GM12864 (cell line): Measurements from ENCODE around the gene ABHD1.
"Not testable (repeated sequence)": the region's sequence is repeated elsewhere in the genome, so short reads cannot be mapped to it uniquely, and the experiment has no call there.

ENCODE experiments used
- DNase-seq: peaks from one replicate; pipeline ENCODE4 v3.0.0-alpha.2; 2011; ENCODE audit warnings: low read depth
- H3K4me3 ChIP-seq: 2 replicates; pipeline ENCODE4 v1.5.1; 2011; ENCODE audit warnings: mild to moderate bottlenecking, low read depth, low read length, control low read depth
- TF ChIP-seq, protein P1 (sequence below): IDR thresholded peaks from 2 replicates; pipeline ENCODE4 v1.5.1; 2011; ENCODE audit warnings: low read depth, mild to moderate bottlenecking, moderate library complexity, low read length, control low read depth, inconsistent platforms; ENCODE audit errors: missing control alignments

Gene ABHD1

DNA sequence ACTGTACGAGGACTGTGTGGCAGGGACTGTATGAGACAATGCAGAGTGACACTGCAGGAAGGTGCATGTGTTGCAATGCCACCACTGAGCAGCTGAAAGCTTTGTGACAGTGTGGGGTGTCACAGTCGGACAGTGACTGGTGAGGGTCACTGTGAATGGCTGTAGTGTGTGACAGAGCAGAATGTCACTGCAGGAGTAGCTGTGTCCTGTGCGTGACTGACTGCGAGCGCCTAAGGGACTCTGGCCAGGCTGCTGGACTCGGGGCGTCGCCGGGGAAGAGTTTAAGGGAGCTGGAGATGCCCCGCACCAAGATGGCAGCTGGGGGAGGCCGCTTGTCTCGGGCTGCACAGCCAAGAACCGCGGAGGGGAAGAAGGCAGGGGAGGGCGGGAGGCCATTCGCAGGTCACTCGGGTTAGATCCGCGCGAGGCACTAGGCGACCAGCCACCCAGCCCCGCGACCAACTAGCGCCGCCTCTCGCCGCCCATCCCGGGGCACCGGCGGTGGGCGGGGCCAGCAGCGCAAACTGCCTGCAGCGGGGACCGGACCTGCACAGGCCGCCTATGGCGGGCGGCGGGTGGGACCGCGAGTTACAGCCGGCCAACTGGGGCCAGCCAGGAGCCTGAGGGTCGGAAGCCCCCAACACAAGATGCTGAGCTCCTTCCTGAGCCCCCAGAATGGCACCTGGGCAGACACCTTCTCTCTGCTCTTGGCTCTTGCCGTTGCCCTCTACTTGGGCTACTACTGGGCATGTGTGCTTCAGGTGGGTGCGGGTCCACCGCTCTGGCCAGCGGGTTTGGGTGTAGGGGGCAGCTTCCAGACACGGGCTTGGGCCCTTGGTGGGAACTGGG is at the start of gene ABHD1:
Gene ABHD1, plus strand, starts transcription at position 514 of the 849 bp plus-strand sequence. Its CDS starts 134 bp downstream, at position 648.
- no peak for DNase-seq
- H3K4me3 ChIP-seq: peak within 1 kb of the TSS; percentile 56
- TF ChIP-seq, protein P1, sequence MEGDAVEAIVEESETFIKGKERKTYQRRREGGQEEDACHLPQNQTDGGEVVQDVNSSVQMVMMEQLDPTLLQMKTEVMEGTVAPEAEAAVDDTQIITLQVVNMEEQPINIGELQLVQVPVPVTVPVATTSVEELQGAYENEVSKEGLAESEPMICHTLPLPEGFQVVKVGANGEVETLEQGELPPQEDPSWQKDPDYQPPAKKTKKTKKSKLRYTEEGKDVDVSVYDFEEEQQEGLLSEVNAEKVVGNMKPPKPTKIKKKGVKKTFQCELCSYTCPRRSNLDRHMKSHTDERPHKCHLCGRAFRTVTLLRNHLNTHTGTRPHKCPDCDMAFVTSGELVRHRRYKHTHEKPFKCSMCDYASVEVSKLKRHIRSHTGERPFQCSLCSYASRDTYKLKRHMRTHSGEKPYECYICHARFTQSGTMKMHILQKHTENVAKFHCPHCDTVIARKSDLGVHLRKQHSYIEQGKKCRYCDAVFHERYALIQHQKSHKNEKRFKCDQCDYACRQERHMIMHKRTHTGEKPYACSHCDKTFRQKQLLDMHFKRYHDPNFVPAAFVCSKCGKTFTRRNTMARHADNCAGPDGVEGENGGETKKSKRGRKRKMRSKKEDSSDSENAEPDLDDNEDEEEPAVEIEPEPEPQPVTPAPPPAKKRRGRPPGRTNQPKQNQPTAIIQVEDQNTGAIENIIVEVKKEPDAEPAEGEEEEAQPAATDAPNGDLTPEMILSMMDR: no peak

DNA sequence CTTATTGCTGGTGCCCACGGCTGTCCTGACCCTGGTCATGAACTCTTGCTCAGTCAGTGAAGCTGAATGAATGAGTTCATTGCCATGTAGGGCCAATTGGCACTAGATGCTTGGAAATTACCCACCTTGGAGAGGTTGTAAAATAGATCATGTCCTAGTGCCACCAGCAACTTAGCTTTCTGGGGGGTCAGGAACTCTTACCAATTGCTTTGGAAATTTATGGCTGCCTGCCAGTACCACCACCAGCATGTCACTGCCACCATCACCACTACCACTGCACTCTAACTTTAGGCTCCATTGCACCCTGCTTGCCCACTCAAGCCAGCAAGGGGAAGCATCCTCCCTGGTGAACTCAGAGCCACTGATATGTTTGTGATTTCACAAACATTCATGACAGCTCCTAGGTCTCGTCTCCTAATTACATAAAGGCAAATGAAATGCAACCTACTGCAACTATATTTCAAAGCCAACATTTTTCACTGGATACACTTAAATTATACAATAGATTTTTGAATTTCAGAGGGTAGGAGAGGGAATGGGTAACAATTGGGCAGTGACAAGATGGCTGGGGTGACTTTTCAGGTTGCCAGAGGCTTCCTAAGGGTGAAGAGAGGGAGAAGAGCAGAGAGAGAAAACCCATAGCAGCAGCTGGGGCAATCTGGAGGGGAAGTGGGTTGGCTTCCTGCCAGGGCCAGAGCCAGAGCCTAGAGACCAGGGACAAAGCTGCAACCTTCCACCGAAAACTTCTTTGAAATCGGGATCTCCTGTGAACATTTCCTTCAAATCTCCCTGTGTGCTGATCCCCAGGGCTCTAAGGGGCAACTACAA is 48.7 kb upstream of the ABHD1 start:
- no peak for DNase-seq
- TF ChIP-seq, protein P1: no peak
- H3K4me3 ChIP-seq: no peak overlapping the region

DNA sequence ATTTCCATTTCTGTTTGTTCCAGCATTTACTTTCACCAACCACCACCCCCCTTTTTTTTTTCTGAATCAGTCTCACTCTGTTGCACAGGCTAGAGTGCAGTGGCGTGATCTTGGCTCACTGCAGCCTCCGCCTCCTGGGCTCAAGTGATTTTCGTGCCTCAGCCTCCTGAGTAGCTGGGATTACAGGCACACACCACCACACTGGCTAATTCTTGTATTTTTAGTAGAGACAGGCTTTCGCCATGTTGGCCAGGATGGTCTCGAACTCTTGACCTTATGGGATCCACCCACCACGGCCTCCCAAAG is 48.1 kb upstream of the ABHD1 start:
- not testable (repeated sequence) for H3K4me3 ChIP-seq, DNase-seq

DNA sequence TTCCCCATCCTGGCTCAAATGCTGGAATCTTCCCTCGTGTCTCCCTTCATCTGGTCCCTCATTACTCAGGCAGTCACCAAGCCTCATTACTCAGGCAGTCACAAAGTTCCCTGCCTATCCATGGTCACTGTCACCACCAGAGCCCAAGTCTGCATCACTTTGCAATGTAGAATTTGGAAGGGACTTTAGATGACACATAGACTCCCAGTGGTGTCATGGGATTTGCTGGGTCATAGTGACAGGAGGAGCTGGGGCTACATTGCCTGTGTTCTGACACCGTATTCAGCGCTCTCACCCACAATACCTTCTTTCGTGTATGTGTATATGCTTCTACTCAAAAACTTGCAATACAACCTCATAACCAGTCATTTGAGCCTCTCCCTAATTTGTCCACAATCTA is 47.3 kb upstream of the ABHD1 start:
- no peak overlapping the region for H3K4me3 ChIP-seq
- TF ChIP-seq, protein P1: no peak
- DNase-seq: no peak

DNA sequence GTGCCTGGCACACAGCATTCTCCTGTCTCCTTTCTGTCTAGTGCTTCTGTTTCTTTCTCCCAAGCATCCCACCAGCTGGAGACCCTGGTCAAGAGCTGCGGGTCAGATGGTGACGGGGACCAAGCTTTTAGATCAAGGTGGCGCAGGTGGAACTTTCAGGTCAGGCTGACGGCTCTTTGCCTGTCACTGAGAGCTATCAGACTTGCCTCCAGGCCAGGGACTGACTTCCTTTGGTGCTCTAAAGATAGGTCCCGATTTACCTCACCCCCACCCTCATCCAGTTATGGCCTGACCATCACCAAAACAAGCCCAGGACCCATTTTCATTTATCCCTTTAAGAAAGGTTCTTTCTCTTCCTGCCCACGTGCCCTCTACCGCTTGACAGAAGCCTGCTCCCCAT is 46.4 kb upstream of the ABHD1 start:
- no peak overlapping the region for H3K4me3 ChIP-seq
- TF ChIP-seq, protein P1: no peak
- DNase-seq: no peak

DNA sequence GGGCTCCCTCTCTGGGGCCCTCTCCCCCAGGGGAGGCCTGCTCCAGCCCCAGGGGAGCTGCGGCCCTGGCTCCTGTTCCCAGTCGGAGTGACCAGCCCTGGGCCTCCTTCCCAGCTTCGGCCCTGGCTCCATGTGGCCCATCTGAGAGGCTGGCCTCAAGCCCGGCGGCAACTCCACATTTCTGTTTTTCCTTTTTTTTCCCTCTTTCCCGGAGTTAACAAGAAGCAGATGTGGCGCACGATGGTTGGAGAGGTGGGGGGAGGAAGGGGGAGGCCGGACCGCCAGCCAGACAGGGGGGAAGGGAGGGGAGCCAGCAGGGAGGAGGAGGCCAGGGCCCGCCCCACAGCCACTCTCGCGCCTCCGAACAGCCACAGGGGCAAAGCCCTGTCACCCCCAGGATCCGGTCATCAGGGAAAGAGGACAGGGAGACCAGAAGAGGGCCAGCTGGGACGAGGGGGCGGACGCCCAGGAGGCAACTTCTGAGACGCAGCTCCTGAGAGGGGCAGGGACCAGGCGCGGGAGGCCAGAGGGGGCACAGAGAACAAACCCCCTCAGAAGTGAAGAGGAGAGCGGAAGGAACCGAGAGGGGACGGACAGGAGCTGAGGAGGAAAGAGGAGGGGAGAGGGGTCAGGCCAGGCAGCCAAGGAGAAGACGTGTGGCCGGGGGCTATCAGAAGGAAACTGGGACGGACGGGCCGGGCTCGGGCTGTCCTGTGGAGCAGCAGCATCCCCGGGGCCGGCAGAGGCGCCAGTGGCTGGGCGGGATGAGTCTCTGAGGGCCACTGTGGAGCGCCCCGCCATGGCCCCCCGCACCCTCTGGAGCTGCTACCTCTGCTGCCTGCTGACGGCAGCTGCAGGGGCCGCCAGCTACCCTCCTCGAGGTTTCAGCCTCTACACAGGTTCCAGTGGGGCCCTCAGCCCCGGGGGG is 45.1 kb upstream of the ABHD1 start, which contains the start of gene EMILIN1:
Gene EMILIN1, plus strand, starts transcription at position 349 of the 928 bp plus-strand sequence. Its CDS starts 451 bp downstream, at position 800.
- no peak within 1 kb of the TSS for H3K4me3 ChIP-seq
- no peak for DNase-seq
- TF ChIP-seq, protein P1: no peak
